ENCODE measurements around the gene ACSF2.

ACSF2 gene

GRCh38 chr17:50457621-50458020 is 31.6 kb downstream of the ACSF2 start:
- H3K4me1 ChIP-seq (ENCODE audit: control extremely low read depth in 1 of 4, control insufficient read depth in 4 of 4, insufficient read depth in 4 of 4, low read length in 3 of 4), result peaks cover 0 to 5% (median 2%) of the 10 kb centered on the region in 4 experiments
- peaks cover 0 to 11% (median 3%) of the 10 kb centered on the region in 4 experiments for H3K36me3 ChIP-seq (ENCODE audit: control insufficient read depth in 4 of 4, insufficient read depth in 4 of 4, low read length in 3 of 4)
- H3K4me3 ChIP-seq (ENCODE audit: control insufficient read depth in 1 of 7, extremely low read depth in 1 of 7, insufficient read depth in 4 of 7, low read depth in 2 of 7, low read length in 6 of 7), result no peak overlapping the region
- 100% methylated on average over 2 of the region's 4 CpGs for WGBS (ENCODE audit: insufficient coverage)
- H3K27ac ChIP-seq (ENCODE audit: insufficient read depth in 1 of 2, low read depth in 1 of 2, low read length in 2 of 2, poor library complexity in 1 of 2, severe bottlenecking in 2 of 2), result no peak overlapping the region
- ChIA-PET POLR2A (no interaction called here), CTCF (interaction anchor here (0.5 to 1.1 kb wide), 2 partner anchors 22 to 1117 kb away, joined by 3 read pairs; no protein-coding TSS in a partner anchor)
- no peaks in the 10 kb centered on the region for H3K9me3 ChIP-seq (ENCODE audit: control extremely low read depth in 1 of 5, control insufficient read depth in 4 of 5, insufficient read depth in 2 of 5, low read depth in 1 of 5, low read length in 4 of 5)
- H3K27me3 ChIP-seq (replicated peaks in 2 of 5; ENCODE audit: control insufficient read depth in 4 of 5, insufficient read depth in 5 of 5, low read length in 4 of 5), result no peaks in the 10 kb centered on the region
- DNase-seq, result no peak

GRCh38 chr17:50458270-50458669 is 32.3 kb downstream of the ACSF2 start:
- H3K36me3 ChIP-seq (ENCODE audit: control insufficient read depth in 4 of 4, insufficient read depth in 4 of 4, low read length in 3 of 4), result peaks cover 0 to 11% (median 5%) of the 10 kb centered on the region in 4 experiments
- H3K27ac ChIP-seq (ENCODE audit: insufficient read depth in 1 of 2, low read depth in 1 of 2, low read length in 2 of 2, poor library complexity in 1 of 2, severe bottlenecking in 2 of 2), result no peak overlapping the region
- POLR2A ChIA-PET, result no interaction called here
- 60% methylated on average over 2 of the region's 3 CpGs for WGBS (ENCODE audit: insufficient coverage)
- no peaks in the 10 kb centered on the region for H3K27me3 ChIP-seq (replicated peaks in 2 of 5; ENCODE audit: control insufficient read depth in 4 of 5, insufficient read depth in 5 of 5, low read length in 4 of 5)
- CTCF ChIA-PET, result interaction anchor here (0.5 to 1.1 kb wide), 2 partner anchors 23 to 1118 kb away, joined by 3 read pairs; no protein-coding TSS in a partner anchor
- no peak for DNase-seq
- no peaks in the 10 kb centered on the region for H3K4me1 ChIP-seq (ENCODE audit: control extremely low read depth in 1 of 4, control insufficient read depth in 4 of 4, insufficient read depth in 4 of 4, low read length in 3 of 4)
- H3K4me3 ChIP-seq (ENCODE audit: control insufficient read depth in 1 of 7, extremely low read depth in 1 of 7, insufficient read depth in 4 of 7, low read depth in 2 of 7, low read length in 6 of 7), result no peak overlapping the region
- no peaks in the 10 kb centered on the region for H3K9me3 ChIP-seq (ENCODE audit: control extremely low read depth in 1 of 5, control insufficient read depth in 4 of 5, insufficient read depth in 2 of 5, low read depth in 1 of 5, low read length in 4 of 5)

GRCh38 chr17:50458701-50459676 is 33.0 kb downstream of the ACSF2 start:
- no peak for DNase-seq
- Histone ChIP-seq H3K4me3 (ENCODE audit: control insufficient read depth in 1 of 7, extremely low read depth in 1 of 7, insufficient read depth in 4 of 7, low read depth in 2 of 7, low read length in 6 of 7) (no peak overlapping the region), H3K36me3 (ENCODE audit: control insufficient read depth in 4 of 4, insufficient read depth in 4 of 4, low read length in 3 of 4) (peaks cover 0 to 11% (median 5%) of the 10 kb centered on the region in 4 experiments), H3K27ac (ENCODE audit: insufficient read depth in 1 of 2, low read depth in 1 of 2, low read length in 2 of 2, poor library complexity in 1 of 2, severe bottlenecking in 2 of 2) (no peak overlapping the region), H3K9me3 (ENCODE audit: control extremely low read depth in 1 of 5, control insufficient read depth in 4 of 5, insufficient read depth in 2 of 5, low read depth in 1 of 5, low read length in 4 of 5) (no peaks in the 10 kb centered on the region), H3K4me1 (ENCODE audit: control extremely low read depth in 1 of 4, control insufficient read depth in 4 of 4, insufficient read depth in 4 of 4, low read length in 3 of 4) (no peaks in the 10 kb centered on the region), H3K27me3 (replicated peaks in 2 of 5; ENCODE audit: control insufficient read depth in 4 of 5, insufficient read depth in 5 of 5, low read length in 4 of 5) (no peaks in the 10 kb centered on the region)
- POLR2A ChIA-PET, result no interaction called here
- CTCF ChIA-PET, result interaction anchor here (1.1 kb wide), 1 partner anchor 24 kb away, joined by 3 read pairs; no protein-coding TSS in a partner anchor
- 92% methylated on average over 14 of the region's 16 CpGs for WGBS (ENCODE audit: insufficient coverage)

GRCh38 chr17:50459756-50460155 is 33.7 kb downstream of the ACSF2 start:
- Histone ChIP-seq H3K4me1 (ENCODE audit: control extremely low read depth in 1 of 4, control insufficient read depth in 4 of 4, insufficient read depth in 4 of 4, low read length in 3 of 4) (no peaks in the 10 kb centered on the region), H3K4me3 (ENCODE audit: control insufficient read depth in 1 of 7, extremely low read depth in 1 of 7, insufficient read depth in 4 of 7, low read depth in 2 of 7, low read length in 6 of 7) (no peak overlapping the region), H3K36me3 (ENCODE audit: control insufficient read depth in 4 of 4, insufficient read depth in 4 of 4, low read length in 3 of 4) (peaks cover 0 to 11% (median 5%) of the 10 kb centered on the region in 4 experiments), H3K27me3 (replicated peaks in 2 of 5; ENCODE audit: control insufficient read depth in 4 of 5, insufficient read depth in 5 of 5, low read length in 4 of 5) (no peaks in the 10 kb centered on the region), H3K9me3 (ENCODE audit: control extremely low read depth in 1 of 5, control insufficient read depth in 4 of 5, insufficient read depth in 2 of 5, low read depth in 1 of 5, low read length in 4 of 5) (no peaks in the 10 kb centered on the region), H3K27ac (ENCODE audit: insufficient read depth in 1 of 2, low read depth in 1 of 2, low read length in 2 of 2, poor library complexity in 1 of 2, severe bottlenecking in 2 of 2) (no peak overlapping the region)
- POLR2A ChIA-PET, result no interaction called here
- CTCF ChIA-PET, result no interaction called here
- no peak for DNase-seq
- 100% methylated on average over 3 of the region's 4 CpGs for WGBS (ENCODE audit: insufficient coverage)

- DNase-seq, result no peak
- POLR2A ChIA-PET, result no interaction called here
Measured at GRCh38 chr17:50460831-50461526, 35.0 kb downstream of the ACSF2 start.

GRCh38 chr17:50461550-50462132 is 35.6 kb downstream of the ACSF2 start:
- ChIA-PET CTCF (interaction anchor here (1.5 kb wide), 1 partner anchor 21 kb away, joined by 6 read pairs; no protein-coding TSS in a partner anchor), POLR2A (interaction anchor here (0.9 kb wide), 1 partner anchor 23 kb away, joined by 3 read pairs; no protein-coding TSS in a partner anchor)
- Histone ChIP-seq H3K27ac (ENCODE audit: insufficient read depth in 1 of 2, low read depth in 1 of 2, low read length in 2 of 2, poor library complexity in 1 of 2, severe bottlenecking in 2 of 2) (no peak overlapping the region), H3K27me3 (replicated peaks in 2 of 5; ENCODE audit: control insufficient read depth in 4 of 5, insufficient read depth in 5 of 5, low read length in 4 of 5) (no peaks in the 10 kb centered on the region), H3K36me3 (ENCODE audit: control insufficient read depth in 4 of 4, insufficient read depth in 4 of 4, low read length in 3 of 4) (peaks cover 0 to 14% (median 5%) of the 10 kb centered on the region in 4 experiments), H3K4me1 (ENCODE audit: control extremely low read depth in 1 of 4, control insufficient read depth in 4 of 4, insufficient read depth in 4 of 4, low read length in 3 of 4) (no peaks in the 10 kb centered on the region), H3K9me3 (ENCODE audit: control extremely low read depth in 1 of 5, control insufficient read depth in 4 of 5, insufficient read depth in 2 of 5, low read depth in 1 of 5, low read length in 4 of 5) (no peaks in the 10 kb centered on the region), H3K4me3 (ENCODE audit: control insufficient read depth in 1 of 7, extremely low read depth in 1 of 7, insufficient read depth in 4 of 7, low read depth in 2 of 7, low read length in 6 of 7) (no peak overlapping the region)
- DNase-seq, result no peak
- WGBS (ENCODE audit: insufficient coverage), result 94% methylated on average over 13 of the region's 14 CpGs

More at GRCh38 chr17:50460831-50461526, 35.0 kb downstream of the ACSF2 start:
- 97% methylated on average over 8 of the region's 9 CpGs for WGBS (ENCODE audit: insufficient coverage)
- Histone ChIP-seq H3K9me3 (ENCODE audit: control extremely low read depth in 1 of 5, control insufficient read depth in 4 of 5, insufficient read depth in 2 of 5, low read depth in 1 of 5, low read length in 4 of 5) (no peaks in the 10 kb centered on the region), H3K27me3 (replicated peaks in 2 of 5; ENCODE audit: control insufficient read depth in 4 of 5, insufficient read depth in 5 of 5, low read length in 4 of 5) (no peaks in the 10 kb centered on the region), H3K27ac (ENCODE audit: insufficient read depth in 1 of 2, low read depth in 1 of 2, low read length in 2 of 2, poor library complexity in 1 of 2, severe bottlenecking in 2 of 2) (no peak overlapping the region), H3K4me1 (ENCODE audit: control extremely low read depth in 1 of 4, control insufficient read depth in 4 of 4, insufficient read depth in 4 of 4, low read length in 3 of 4) (no peaks in the 10 kb centered on the region), H3K36me3 (ENCODE audit: control insufficient read depth in 4 of 4, insufficient read depth in 4 of 4, low read length in 3 of 4) (peaks cover 0 to 14% (median 5%) of the 10 kb centered on the region in 4 experiments), H3K4me3 (ENCODE audit: control insufficient read depth in 1 of 7, extremely low read depth in 1 of 7, insufficient read depth in 4 of 7, low read depth in 2 of 7, low read length in 6 of 7) (no peak overlapping the region)
- CTCF ChIA-PET, result interaction anchor here (1.4 to 1.5 kb wide), 2 partner anchors 11 to 22 kb away, joined by 4 to 6 read pairs; no protein-coding TSS in a partner anchor

Data from common myeloid progenitor, CD34-positive (primary cell).